ENCODE results near the gene UFSP2.
"Not testable (repeated sequence)": the region's sequence is repeated elsewhere in the genome, so short reads cannot be mapped to it uniquely, and the experiment has no call there.

Gene UFSP2

DNA sequence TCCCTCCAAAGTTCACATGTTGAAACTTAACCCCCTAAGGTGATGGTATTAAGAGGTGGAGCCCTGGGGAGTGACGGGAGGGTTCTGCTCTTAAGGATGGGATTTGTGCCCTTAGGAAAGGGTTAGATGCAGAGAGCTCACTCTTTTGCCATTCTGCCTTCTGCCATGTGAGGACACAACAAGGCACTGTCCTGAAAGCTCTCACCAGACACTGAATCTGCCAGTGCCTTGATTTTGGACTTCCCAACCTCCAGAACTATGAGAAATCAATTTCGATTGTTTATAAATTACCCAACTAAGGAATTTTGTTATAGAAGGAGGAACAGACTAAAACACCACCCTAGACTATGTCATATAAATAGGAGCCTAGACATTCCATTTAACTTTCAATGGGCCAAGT lies 41.7 kb downstream of the UFSP2 start:
- no peak for DNase-seq (ENCODE audit: low spot score)

DNA sequence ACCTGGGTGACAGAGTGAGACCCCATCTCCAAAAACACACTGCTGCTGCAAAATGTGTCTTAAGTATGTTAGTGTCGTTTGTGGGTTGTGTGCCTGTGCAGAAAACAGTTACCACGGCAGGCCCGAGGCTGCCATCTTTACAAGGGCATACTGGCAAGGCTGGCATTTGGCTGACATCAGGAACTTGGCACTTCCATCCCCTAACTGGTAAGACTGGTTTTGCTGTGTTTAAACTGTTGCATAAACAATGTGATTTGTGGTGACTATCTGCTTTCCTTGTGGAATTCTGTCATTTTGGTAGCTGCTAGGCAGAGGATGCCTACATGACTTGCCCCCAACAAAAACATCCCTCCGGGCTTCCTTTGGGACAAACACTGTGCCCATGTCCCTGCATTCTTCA lies 42.3 kb downstream of the UFSP2 start:
- DNase-seq (ENCODE audit: low spot score), result no peak

DNA sequence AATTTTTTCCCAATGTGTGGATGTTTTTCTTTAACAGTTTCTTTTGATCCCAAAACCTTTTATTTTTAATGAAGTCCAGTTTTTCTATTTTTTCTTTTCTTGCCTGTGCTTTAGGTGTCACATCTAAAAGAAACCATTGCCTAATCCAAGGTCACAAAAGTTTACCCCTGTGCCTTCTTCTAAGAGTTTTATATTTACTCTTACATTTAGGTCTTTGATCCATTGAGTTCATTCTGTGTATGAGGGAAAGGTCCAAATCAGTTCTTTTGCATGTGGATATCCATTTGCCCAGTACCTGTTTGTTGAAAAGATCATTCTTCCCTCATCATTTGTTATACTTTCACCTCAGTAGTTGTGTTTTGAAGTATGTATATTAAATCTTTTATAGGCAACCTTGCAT lies 43.0 kb downstream of the UFSP2 start:
- DNase-seq (ENCODE audit: low spot score), result no peak

DNA sequence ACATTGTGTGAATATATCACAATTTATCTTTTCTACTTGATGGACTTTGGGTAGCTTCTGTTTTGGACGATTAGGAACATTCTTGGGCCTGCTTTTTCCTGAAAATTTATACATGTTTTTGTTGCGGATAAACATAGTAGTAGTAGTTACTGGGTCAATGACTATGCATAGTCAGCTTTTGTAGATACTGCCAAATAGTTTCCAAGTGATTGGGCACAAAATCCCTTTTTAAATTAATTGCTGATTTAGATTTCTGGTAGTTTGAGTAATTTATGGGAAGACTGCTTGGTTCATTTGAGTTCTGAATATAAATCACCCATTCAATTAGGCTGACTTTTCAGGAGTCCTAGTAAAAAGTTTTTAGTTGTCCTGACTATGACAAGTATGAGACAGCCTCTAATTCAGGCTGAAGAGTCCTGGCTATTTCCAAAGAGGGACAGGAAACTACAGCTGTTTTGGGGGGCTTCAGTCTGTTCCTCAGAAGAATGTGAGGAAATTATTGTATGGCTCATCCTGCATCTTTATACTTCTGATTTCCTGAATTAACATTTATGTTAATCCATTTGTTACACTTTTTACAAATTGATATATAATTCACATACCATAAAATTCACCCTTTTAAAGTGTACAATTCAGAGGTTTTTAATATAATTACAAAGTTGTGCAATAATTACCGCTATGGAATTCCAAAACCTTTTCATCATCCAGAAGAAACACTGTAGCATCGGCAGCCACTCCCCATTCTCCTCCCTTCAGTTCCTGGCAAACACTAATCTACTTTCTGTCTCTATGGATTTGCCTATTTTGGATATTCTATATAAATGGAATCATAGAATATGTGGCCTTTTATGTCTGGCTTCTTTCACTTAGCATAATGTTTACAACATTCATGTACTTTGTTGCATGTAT lies 44.2 kb downstream of the UFSP2 start:
- no peak for DNase-seq (ENCODE audit: low spot score)

DNA sequence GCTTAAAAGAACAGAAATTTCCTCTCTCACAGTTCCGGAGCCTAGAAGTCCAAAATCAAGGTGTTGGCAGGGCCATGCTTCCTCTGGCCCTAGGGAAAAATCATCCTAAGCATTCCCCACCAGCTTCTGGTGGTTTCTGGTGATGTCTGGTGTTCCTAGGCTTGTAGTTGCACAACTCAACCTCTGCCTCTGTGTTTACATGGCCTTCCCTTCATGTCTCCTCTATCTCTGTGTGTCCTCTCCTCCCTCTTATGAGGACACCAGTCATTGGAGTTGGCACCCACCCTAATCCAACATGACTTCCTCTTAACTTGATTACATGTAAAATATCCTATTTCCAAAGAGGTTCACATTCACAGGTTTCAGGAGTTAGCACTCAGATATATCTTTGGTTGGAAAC lies 45.4 kb downstream of the UFSP2 start:
- no peak for DNase-seq (ENCODE audit: low spot score)

DNA sequence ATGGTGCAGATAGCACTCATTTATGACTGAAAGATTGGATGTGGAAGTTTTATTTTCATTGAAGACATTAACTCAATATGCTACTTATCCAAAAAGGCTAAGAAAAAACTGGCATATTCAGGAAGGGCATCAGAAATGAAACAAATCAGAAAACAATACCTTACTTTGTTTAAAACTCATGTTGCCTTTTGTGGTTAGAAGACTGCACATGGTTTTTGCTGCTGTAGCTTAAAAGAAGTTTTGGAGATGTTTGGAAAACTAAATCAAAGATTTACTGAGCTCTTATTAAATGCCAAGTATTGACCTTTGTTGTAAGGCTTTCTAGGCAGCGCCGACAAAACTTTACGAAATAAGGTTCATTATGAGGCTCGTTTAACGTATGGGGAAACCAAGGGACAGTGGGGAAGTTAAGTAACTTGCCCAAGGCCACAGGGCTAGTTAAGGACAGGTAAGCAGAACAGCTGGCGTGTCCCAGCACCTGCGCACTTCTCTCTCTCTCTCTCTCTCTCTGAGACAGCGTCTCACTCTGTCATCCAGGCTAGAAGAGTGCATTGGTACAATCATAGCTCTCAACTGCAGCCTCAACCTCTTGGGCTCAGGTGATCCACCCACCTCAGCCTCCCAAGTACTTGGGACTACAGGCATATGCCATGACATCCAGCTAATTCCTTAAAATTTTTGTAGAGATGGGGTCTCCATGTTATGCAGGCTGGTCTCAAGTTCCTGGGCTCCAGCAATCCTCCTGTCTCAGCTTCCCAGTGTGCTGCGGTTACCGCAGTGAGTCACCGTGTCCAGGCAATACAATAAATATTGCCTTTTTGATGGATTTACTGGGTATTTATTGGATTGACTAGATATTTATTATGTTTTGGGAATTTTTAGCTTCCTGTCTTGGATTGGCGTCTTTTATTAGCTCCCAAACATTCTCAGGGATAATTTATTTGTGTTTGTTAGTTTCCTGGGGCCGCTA lies 46.2 kb downstream of the UFSP2 start:
- DNase-seq (ENCODE audit: low spot score), result no peak

DNA sequence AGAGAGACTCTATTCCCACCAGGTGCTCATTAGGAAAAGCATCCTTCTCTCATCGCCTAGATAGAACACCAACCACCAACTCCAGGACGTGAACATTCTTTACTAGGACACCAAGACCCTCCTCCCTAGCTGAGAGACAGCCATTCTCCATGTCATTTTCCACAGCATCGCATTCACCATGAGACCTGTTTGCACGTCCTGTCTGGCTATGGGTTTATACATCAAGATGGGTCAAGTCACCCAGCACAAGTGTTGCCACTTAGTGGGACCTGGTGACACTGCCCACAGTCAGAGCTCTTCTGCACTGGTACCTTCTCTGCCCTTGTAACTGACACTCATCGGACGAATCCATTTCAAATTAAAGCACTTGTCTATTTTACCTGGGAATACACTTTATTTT lies 47.5 kb downstream of the UFSP2 start:
- no peak for DNase-seq (ENCODE audit: low spot score)

DNA sequence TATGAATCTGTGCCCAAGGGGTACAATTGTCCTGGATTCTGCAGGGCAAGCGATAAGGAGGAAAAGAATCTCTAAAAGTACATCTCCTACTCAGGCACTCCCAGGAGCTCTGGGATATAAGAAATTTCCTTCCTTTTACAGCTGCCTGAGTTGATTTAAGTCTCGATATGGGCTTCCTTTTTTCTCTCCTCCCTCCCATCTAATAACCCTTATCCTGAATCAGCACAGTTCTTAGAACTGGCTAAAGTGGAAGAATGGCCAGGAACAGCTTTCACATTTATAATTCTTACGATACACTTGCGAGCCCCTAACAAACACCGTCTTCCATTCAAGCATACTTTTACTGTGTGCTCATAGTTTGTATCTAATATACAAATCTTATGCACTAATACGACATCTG lies 51.2 kb downstream of the UFSP2 start:
- no peak for DNase-seq (ENCODE audit: low spot score)

DNA sequence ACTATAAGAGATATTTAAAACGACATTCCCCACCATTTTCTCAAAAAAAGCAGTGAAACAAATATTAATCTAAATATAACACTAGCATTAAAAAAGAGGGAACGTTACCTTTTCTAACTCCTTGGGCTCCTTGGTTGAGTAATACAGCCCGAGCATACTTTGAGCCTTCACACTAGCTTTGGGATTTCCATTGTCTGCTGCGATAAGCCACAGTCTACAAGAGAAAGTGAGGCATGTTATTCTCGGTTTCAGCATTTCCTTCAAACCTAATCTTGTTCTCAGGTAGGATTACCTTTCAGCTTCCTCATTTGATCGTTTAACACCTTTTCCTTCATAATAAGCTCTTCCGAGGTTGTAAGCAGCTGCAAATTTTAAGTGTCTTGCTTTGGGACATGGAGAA lies 51.7 kb downstream of the UFSP2 start:
- DNase-seq (ENCODE audit: low spot score), result no peak

DNA sequence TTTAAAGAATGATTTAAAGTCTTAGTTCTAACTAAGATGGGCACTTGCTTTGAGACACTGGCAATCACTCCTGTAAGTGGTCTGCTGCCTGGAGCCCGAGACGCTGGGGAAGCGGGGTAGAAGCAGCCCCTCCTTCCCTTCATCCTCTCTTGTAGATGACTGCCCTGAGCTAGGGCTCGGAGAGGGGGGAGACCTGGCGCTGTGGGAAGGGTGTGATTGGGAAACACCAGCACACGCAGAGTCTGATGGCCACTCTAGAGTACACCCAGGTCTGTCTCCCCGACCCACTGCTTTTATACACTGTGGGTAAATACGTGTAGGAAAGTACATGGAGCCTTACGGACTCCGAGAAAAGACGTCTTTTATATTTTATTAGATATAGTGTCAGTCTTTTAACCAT lies 54.1 kb downstream of the UFSP2 start:
- no peak for DNase-seq (ENCODE audit: low spot score)

DNA sequence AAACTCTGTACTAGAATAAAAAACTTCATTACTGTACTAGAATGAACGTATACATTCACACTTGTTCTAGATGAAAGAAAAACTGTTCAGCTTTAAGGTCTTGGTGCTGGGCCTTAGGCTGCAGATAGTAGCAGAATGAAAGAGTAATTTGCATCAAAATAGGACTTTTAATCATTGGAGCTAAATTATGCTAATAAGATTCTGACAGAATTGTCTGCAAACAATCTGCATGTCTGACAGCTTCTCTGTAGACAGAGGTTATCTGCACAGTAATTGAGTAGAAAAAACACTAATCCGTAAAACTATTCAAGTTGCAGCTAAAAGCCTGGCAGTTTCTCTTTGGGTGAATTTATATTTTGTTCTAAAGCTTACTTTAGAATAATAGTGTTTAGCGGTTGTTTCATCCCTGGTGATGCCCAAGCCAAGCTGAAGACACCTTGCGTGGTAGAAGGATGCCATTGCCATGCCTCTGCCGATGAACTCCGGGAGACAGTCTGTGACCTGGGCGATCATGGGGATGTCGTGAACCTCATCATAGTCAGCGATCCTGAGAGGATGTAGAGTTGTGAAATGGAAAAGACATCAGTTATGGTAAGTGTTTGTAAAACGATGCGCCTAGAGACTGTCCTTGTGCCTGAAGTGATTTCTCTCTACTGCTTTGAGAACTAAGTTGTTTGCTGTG lies 55.4 kb downstream of the UFSP2 start:
- no peak for DNase-seq (ENCODE audit: low spot score)

DNA sequence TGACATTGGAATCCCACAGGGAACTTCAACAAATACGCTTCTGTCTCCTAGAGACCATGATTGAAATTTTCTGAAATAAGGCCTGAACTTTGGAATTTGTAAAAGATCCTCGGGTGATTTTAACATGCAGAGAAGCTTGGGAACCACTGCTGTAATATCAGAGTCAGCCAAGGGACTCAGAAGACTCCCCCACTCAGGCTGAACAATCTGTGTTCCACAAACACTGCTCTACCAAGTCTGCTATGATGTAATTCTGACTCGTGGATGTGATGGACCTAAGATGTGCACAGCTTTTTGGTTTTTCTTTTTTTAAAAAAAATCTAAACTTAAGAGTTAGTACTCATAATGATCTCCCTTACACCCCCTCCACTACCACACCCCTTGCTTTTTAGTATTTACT lies 56.0 kb downstream of the UFSP2 start:
- no peak for DNase-seq (ENCODE audit: low spot score)

DNA sequence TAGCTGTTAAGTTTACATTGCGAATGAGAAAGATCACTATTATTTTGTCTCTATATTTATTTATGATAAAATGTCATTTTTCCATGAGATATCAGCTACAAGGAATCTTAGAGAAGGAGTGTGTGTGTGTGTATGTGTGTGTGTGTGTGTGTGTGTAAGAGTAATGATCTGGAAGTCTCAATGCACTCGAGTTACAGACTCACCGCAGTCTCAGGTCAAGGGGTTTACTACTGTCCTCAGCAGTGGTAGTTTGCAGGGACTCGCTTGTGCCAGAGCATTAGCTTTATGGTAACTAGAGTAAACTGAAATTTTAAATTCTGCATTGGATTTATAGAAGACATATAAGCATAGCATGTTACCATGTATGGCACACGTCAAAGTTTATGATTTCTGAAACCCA lies 60.9 kb downstream of the UFSP2 start:
- no peak for DNase-seq (ENCODE audit: low spot score)

DNA sequence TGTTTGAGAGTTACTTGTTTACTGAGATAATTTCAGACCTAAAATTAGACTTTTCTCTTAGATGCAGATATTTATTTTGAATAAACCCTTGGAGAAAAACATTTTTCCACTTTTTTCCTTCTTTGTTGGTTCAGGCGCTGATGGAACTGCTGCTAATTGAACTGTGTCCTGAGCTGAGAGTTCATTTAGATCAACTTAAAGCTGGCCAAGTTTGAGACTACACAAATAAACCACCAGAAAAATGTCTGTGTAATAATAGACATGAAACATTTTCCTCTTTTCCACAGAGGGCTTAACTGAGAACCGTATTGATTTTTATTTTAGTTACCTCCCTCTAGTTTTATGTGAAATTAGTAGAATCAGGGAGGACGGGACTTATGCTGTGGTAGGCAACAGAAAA lies 62.5 kb downstream of the UFSP2 start:
- DNase-seq (ENCODE audit: low spot score), result no peak

DNA sequence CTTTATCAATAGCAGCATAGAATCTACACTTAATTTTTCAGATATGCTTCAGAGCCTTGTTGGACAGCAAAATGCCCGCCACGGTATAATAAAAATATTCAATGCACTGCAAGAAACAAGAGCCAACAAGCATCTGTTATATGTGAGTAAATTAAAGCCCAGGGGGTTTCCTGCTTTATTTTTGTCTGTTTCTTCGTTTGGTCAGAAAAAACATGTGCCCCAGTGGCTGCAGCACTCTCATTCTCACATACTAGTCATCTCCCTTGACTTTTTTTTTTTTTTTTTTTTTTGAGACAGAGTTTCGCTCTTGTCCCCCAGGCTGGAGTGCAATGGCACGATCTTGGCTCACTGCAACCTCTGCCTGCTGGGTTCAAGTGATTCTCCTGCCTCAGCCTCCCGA lies 63.2 kb downstream of the UFSP2 start:
- DNase-seq (ENCODE audit: low spot score), result not testable (repeated sequence)

DNA sequence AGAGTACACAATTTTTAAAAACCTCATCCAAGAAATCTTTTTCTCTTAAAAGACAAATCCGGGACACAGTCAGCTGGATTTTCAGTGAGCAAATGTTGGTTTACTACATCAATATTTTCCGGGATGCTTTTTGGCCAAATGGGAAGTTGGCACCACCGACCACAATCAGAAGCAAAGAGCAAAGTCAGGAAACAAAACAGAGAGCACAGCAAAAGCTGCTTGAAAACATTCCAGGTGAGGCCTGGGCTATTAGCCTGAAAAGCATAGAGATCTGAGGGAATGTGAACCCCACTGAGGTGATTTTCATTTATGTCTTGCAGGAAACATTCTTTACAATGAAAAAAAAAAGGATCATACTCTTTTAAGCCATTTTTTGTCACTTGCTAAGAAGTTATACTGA lies 63.9 kb downstream of the UFSP2 start:
- DNase-seq (ENCODE audit: low spot score), result no peak

DNA sequence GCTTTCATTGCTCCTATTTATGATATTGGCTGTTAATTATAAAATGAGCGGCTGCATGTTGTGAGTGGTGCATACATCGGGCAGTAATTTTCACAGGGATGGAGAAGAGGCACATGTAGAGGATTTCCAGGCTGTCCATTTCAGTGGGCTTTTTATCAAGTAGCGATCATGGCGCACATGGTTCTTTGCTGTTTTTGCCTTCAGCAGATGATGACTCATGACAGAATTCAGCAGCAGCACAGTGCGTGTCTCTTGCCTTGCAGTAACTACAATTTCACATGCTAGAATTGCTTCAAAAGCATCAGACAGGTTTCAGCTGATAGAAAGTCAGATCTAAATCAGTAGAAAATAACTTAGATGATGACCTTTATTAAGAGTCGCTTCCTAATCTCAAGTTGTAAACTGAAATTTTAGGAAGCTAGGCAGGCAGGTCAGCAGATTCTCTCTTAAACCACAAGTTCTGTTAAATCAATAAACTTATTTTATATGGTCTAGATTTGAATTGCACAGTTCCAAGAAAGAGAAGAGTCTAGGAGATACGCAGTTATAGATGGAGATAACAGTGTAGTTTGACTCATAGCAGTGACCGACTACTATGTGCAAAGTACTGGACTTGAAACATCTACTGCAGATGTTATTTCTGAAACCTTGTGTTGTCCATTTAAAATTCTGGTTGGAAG lies 65.9 kb downstream of the UFSP2 start:
- DNase-seq (ENCODE audit: low spot score), result no peak

DNA sequence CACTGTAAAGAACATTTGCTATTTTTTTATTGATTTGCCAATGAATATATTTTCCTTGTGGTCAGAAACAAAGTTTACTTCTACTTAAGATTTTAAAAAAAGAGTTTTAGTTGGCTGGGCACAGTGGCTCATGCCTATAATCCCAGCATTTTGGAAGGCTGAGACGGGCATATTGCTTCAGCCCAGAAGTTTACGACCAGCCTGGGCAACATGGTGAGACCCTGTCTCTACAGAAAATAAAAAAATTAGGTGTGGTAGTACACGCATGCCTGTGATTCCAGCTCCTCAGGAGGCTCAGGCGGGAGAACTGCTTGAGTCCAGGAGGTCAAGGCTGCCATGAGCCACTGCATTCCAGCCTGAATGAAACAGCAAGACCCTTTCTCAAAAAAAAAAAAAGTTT lies 66.8 kb downstream of the UFSP2 start:
- DNase-seq (ENCODE audit: low spot score), result no peak

DNA sequence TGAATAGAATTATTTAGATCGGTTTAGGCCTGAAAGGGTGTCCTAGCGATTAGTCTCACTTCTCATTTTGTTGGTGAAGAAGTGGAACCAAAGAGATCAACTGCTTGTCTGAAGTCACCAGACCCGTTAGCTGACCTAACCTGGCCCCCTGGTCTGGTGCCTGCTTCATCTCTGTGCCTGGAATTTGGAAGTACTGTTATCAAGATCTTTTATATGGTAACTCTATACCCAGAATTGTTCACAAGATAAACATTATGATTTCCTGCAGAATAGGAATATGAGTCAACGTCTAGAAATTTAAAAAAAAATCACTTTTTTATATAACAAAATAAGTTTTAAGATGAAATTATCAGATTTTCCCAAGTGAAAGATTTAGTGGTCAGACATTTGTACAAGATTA lies 67.2 kb downstream of the UFSP2 start:
- DNase-seq (ENCODE audit: low spot score), result no peak

DNA sequence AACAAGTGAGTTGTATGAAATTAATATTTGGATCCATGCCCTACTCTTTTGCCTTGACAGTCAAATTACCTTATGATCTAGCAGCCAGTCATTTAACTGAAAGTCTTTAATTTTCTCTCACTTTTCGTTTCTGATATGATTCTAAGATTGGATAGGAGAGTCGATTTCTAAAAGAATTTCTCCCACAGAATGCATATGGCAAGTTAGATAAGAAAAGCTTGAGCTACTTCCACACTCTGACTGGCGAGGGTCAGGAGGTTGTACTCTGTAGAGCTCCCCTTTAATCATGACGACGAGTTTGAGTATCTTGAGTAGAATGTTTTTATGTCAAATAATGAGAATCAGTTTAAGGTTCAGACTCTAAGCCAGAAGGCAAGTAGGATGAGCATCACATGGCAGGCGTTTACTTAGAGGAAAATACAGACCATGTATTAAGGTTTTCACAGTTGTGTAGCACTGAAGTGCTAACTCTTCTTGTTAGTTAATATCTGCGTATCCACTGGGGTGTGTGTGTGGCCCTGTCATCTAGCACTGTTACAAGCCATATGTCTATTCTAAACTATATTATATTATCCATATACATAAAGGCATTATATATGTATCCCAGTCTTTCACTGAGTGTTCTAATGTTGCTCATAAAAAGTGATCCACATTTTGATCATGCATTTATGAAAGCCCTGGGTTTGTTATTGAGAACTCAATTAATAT lies 67.9 kb downstream of the UFSP2 start:
- no peak for DNase-seq (ENCODE audit: low spot score)

DNA sequence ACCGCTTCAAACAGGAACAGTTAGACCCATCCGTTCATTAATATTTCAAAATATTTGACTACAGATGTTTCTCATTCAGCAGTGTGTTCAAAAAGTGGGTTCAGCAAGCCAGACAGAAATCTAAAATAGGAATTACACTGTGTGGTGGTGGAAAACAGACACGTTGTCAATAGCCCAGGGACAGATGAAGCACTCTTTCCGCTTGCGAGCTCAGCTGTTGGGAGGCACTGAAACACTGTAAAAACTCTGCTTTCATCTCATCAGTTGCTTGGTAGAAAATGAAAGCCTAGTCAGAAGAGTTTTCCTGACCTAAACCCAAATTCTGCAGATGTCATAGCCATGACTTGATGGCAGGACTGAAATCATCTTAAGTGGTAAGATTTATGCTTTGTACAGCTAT lies 68.6 kb downstream of the UFSP2 start:
- no peak for DNase-seq (ENCODE audit: low spot score)
